H1 (cell line): ENCODE results near the gene SMU1. TPM values are rescaled to one million over a fixed set of nuclear protein-coding genes. Genes with fewer than 3 reads are reported as not detected.

ENCODE experiments used
- CTCF ChIA-PET: fragments of 300-600 bp; sonication (Branson Sonifier 250); formaldehyde crosslinking; loops from one replicate; lab custom pipeline; 2021; ENCODE audit not compliant: partially characterized antibody; lab: Charles Lee
- POLR2A ChIA-PET: fragments of 300-600 bp; sonication (Branson Sonifier 250); formaldehyde crosslinking; loops from one replicate; lab custom pipeline; 2021; ENCODE audit warnings: inconsistent platforms; ENCODE audit not compliant: partially characterized antibody; lab: Charles Lee
- DNase-seq, 2 experiments: peaks; one replicate each; pipeline versions ENCODE4 v3.0.0 to v3.0.0-alpha.2; 2010 to 2022; ENCODE audit warnings: low spot score in 2 of 2, low read depth in 1 of 2, mixed read lengths in 1 of 2
- FAIRE-seq: peaks from 2 replicates; lab custom pipeline; 2011; peaks lifted over from hg19 to GRCh38; lab: Jason Lieb, UNC
- H2AFZ ChIP-seq: 2 replicates; pipeline ENCODE4 v1.8.1; 2012; ENCODE audit warnings: low read length, inconsistent platforms
- H2AK5ac ChIP-seq: 2 replicates; pipeline ENCODE4 v1.6.1; 2013; ENCODE audit warnings: low read depth, low read length
- H2BK120ac ChIP-seq: replicated peaks from 2 replicates; pipeline ENCODE3; 2013; ENCODE audit warnings: low read depth, low read length, inconsistent platforms
- H2BK12ac ChIP-seq: 2 replicates; pipeline ENCODE4 v1.6.1; 2013; ENCODE audit warnings: low read depth, low read length
- H2BK15ac ChIP-seq: 2 replicates; pipeline ENCODE4 v1.6.1; 2013; ENCODE audit warnings: low read length
- H2BK20ac ChIP-seq: 2 replicates; pipeline ENCODE4 v1.6.1; 2013; ENCODE audit warnings: low read length
- H2BK5ac ChIP-seq: 2 replicates; pipeline ENCODE4 v1.6.1; 2013; ENCODE audit warnings: low read depth, low read length
- H3K14ac ChIP-seq: 2 replicates; pipeline ENCODE4 v1.6.1; 2013; ENCODE audit warnings: inconsistent platforms; ENCODE audit not compliant: insufficient read length
- H3K18ac ChIP-seq: 2 replicates; pipeline ENCODE4 v1.6.1; 2013; ENCODE audit warnings: low read length; ENCODE audit errors: extremely low read depth
- H3K23ac ChIP-seq: 2 replicates; pipeline ENCODE4 v1.6.1; 2013; ENCODE audit warnings: inconsistent platforms; ENCODE audit not compliant: insufficient read length
- H3K23me2 ChIP-seq: 2 replicates; pipeline ENCODE4 v1.6.1; 2013; ENCODE audit warnings: low read depth, low read length
- H3K27ac ChIP-seq: 2 replicates; pipeline ENCODE4 v1.6.1; 2011; ENCODE audit warnings: low read depth, low read length, inconsistent platforms
- H3K27me3 ChIP-seq, 4 experiments: replicated peaks in 1 of 4; 1 replicate in 1 of 4; 2 replicates in 3 of 4; pipeline versions ENCODE4 v1.6.1 to v1.8.1; 2011 to 2013; ENCODE audit warnings: low read length in 3 of 4, mild to moderate bottlenecking in 3 of 4, inconsistent platforms in 2 of 4, mixed read lengths in 2 of 4, moderate library complexity in 1 of 4; ENCODE audit not compliant: control insufficient read depth in 3 of 4, insufficient read depth in 3 of 4; ENCODE audit errors: extremely low read depth in 1 of 4
- H3K36me3 ChIP-seq, 4 experiments: 2 replicates each; pipeline versions ENCODE4 v1.6.1 to v1.8.1; 2011 to 2013; ENCODE audit warnings: mild to moderate bottlenecking in 4 of 4, low read length in 3 of 4, moderate library complexity in 2 of 4, control low read depth in 1 of 4, inconsistent platforms in 1 of 4; ENCODE audit not compliant: insufficient read depth in 4 of 4, control insufficient read depth in 2 of 4
- H3K4ac ChIP-seq: replicated peaks from 2 replicates; pipeline ENCODE3; 2013; ENCODE audit warnings: low read length, low read depth, mixed read lengths, inconsistent platforms; ENCODE audit not compliant: insufficient read length
- H3K4me1 ChIP-seq, 4 experiments: replicated peaks in 1 of 4; 1 replicate in 1 of 4; 2 replicates in 3 of 4; pipeline versions ENCODE4 v1.6.1 to v1.8.1; 2011 to 2013; ENCODE audit warnings: low read length in 3 of 4, inconsistent platforms in 2 of 4, mixed read lengths in 1 of 4; ENCODE audit not compliant: insufficient read depth in 4 of 4, control insufficient read depth in 3 of 4
- H3K4me2 ChIP-seq, 2 experiments: 2 replicates each; pipeline versions ENCODE4 v1.6.1 to v1.8.1; 2011 to 2013; ENCODE audit warnings: low read depth in 2 of 2, low read length in 2 of 2, control low read depth in 1 of 2, inconsistent platforms in 1 of 2, mild to moderate bottlenecking in 1 of 2; ENCODE audit not compliant: insufficient read depth in 1 of 2
- H3K4me3 ChIP-seq, 4 experiments: fragments of 200-600, 300-600 bp in 1 of 4; sonication (generic), shearing (Covaris generic), sonication (Bioruptor Twin) in 1 of 4; 2 replicates each; pipeline versions ENCODE4 v1.5.1 to v1.8.1; 2011 to 2016; ENCODE audit warnings: low read length in 4 of 4, low read depth in 3 of 4, control low read depth in 2 of 4, inconsistent platforms in 2 of 4, mild to moderate bottlenecking in 2 of 4, mixed read lengths in 1 of 4, moderate library complexity in 1 of 4; ENCODE audit not compliant: insufficient read depth in 2 of 4; ENCODE audit errors: extremely low read depth in 1 of 4
- H3K56ac ChIP-seq: replicated peaks from 2 replicates; pipeline ENCODE3; 2013; ENCODE audit warnings: low read depth, mild to moderate bottlenecking, mixed read lengths, low read length, inconsistent platforms; ENCODE audit not compliant: insufficient read length
- H3K79me1 ChIP-seq: 2 replicates; pipeline ENCODE4 v1.6.1; 2013; ENCODE audit warnings: low read depth, low read length, control low read depth
- H3K79me2 ChIP-seq, 2 experiments: 2 replicates each; pipeline versions ENCODE4 v1.6.1 to v1.8.1; 2012 to 2013; ENCODE audit warnings: low read length in 2 of 2, mild to moderate bottlenecking in 2 of 2, inconsistent platforms in 1 of 2; ENCODE audit not compliant: insufficient read depth in 2 of 2, control insufficient read depth in 1 of 2
- H3K9ac ChIP-seq, 4 experiments: replicated peaks in 1 of 4; 1 replicate in 1 of 4; 2 replicates in 3 of 4; pipeline versions ENCODE4 v1.6.1 to v1.8.1; 2011 to 2013; ENCODE audit warnings: low read depth in 3 of 4, low read length in 3 of 4, control low read depth in 2 of 4, mild to moderate bottlenecking in 2 of 4, moderate library complexity in 2 of 4, inconsistent platforms in 1 of 4; ENCODE audit errors: extremely low read depth in 1 of 4
- H3K9me3 ChIP-seq, 2 experiments: 2 replicates each; pipeline versions ENCODE4 v1.6.1 to v1.8.1; 2012 to 2013; ENCODE audit warnings: mild to moderate bottlenecking in 2 of 2, moderate library complexity in 2 of 2, control low read depth in 1 of 2, inconsistent platforms in 1 of 2, low read depth in 1 of 2, low read length in 1 of 2, mixed read lengths in 1 of 2; ENCODE audit not compliant: insufficient read depth in 2 of 2
- H4K20me1 ChIP-seq, 2 experiments: replicated peaks in 1 of 2; 2 replicates each; pipeline versions ENCODE3 to v1.8.1; 2011 to 2013; ENCODE audit warnings: inconsistent platforms in 2 of 2, low read length in 2 of 2, mild to moderate bottlenecking in 1 of 2; ENCODE audit not compliant: insufficient read depth in 2 of 2, control insufficient read depth in 1 of 2
- H4K5ac ChIP-seq: 2 replicates; pipeline ENCODE4 v1.6.1; 2013; ENCODE audit warnings: low read length, low read depth, mixed read lengths, inconsistent platforms; ENCODE audit not compliant: insufficient read length
- H4K8ac ChIP-seq: 2 replicates; pipeline ENCODE4 v1.8.0; 2013; ENCODE audit warnings: mild to moderate bottlenecking, moderate library complexity, low read length, inconsistent platforms; ENCODE audit not compliant: insufficient read depth; ENCODE audit errors: extremely low read depth
- H4K91ac ChIP-seq: replicated peaks from 2 replicates; pipeline ENCODE3; 2013; ENCODE audit warnings: low read length, mixed read lengths, inconsistent platforms; ENCODE audit not compliant: insufficient read length
- BACH1 ChIP-seq: IDR thresholded peaks from 2 replicates; pipeline ENCODE4 v1.6.1; 2012; ENCODE audit warnings: low read length, improper control_type of control experiment
- KDM4A ChIP-seq: IDR thresholded peaks from one replicate; pipeline ENCODE4 v1.7.1; 2012; ENCODE audit warnings: low read depth, mild to moderate bottlenecking, moderate library complexity, low read length, inconsistent platforms; ENCODE audit not compliant: severe bottlenecking
- RXRA ChIP-seq: IDR thresholded peaks from 2 replicates; pipeline ENCODE4 v1.6.1; 2011; ENCODE audit warnings: low read depth, mild to moderate bottlenecking, low read length, moderate library complexity; ENCODE audit not compliant: insufficient read depth
- TBP ChIP-seq: IDR thresholded peaks from 2 replicates; pipeline ENCODE4 v1.6.1; 2011; ENCODE audit warnings: low read depth, low read length, improper control_type of control experiment
- ZNF274 ChIP-seq: IDR thresholded peaks from 2 replicates; pipeline ENCODE4 v1.7.0; 2012; ENCODE audit warnings: low read length, borderline replicate concordance; ENCODE audit errors: extremely low read depth
- WGBS, 2 experiments: shearing (Covaris generic) in 1 of 2; methylation state at CpG; one replicate each; pipeline versions ENCODE4 v1.1.6 to v1.1.7; 2013 to 2015; ENCODE audit warnings: low lambda C conversion rate in 2 of 2, mixed read lengths in 2 of 2, inconsistent platforms in 1 of 2, low coverage in 1 of 2, missing lambda C conversion rate in 1 of 2; ENCODE audit not compliant: insufficient replicate concordance in 2 of 2, insufficient coverage in 1 of 2, insufficient read length in 1 of 2; ENCODE audit errors: extremely low coverage in 1 of 2, missing lambda C conversion rate in 1 of 2; 5-methylcytosine and 5-hydroxymethylcytosine counted together
- polyA plus RNA-seq, 7 experiments: library from polyadenylated mRNA; depleted of rRNA in 3 of 7; stranded (reverse) in 5 of 7; unstranded in 2 of 7; fragments of >200 nt in 5 of 7; fragments of 200-250 nt in 2 of 7; gene quantifications; 1 replicate in 5 of 7; 2 replicates in 1 of 7; 4 replicates in 1 of 7; pipeline versions ENCODE4 v1.2.1 to v1.2.3, GENCODE V29; 2011 to 2013; ENCODE audit warnings: missing spikeins in 2 of 7, mixed read lengths in 2 of 7
- total RNA-seq: library from RNA; stranded (reverse); fragmentation: NEBNext Ultra II Directional; extraction: Animal tissue kit (Norgen Biotek cat#: 25700); gene quantifications from 2 replicates; pipeline ENCODE4 v1.2.1, GENCODE V29; 2021

The SMU1 gene
- total and polyA plus RNA-seq, 2 of the 8 experiments (the other 6 are each of a cell fraction or from before 2014, with no cell fraction given), result 8.4 to 26.0 TPM

- DNase-seq (no peak), FAIRE-seq (no peak)
- TF ChIP-seq RXRA (no peak), ZNF274 (no peak), KDM4A (no peak), TBP (no peak), BACH1 (no peak)
Observed at GRCh38 chr9:33116860-33117259, 40.4 kb upstream of the SMU1 start.

More at GRCh38 chr9:33116860-33117259, 40.4 kb upstream of the SMU1 start:
- H4K20me1 ChIP-seq, result no peaks in the 10 kb centered on the region
- H3K27me3 ChIP-seq, result no peaks in the 10 kb centered on the region
- no peak overlapping the region for H2AFZ ChIP-seq
- H2BK120ac ChIP-seq, result no peak overlapping the region
- H2BK12ac ChIP-seq, result no peak overlapping the region
- H3K9me3 ChIP-seq, result no peaks in the 10 kb centered on the region
- ChIA-PET POLR2A (no interaction called here), CTCF (interaction anchor here (1.8 kb wide), 1 partner anchor 8 kb away, joined by 5 read pairs; no protein-coding TSS in a partner anchor)
- H3K27ac ChIP-seq, result no peak overlapping the region
- no peak overlapping the region for H3K9ac ChIP-seq
- no peak overlapping the region for H3K18ac ChIP-seq
- H3K4ac ChIP-seq, result no peak overlapping the region
- H4K8ac ChIP-seq, result no peak overlapping the region
- no peak overlapping the region for H2AK5ac ChIP-seq
- H3K4me3 ChIP-seq, result no peak overlapping the region
- no peak overlapping the region for H2BK20ac ChIP-seq
- no peak overlapping the region for H3K23ac ChIP-seq
- no peak overlapping the region for H4K91ac ChIP-seq
- peaks cover 0 to 3% (median 0%) of the 10 kb centered on the region in 4 experiments; a peak in 3 of 7 replicates for H3K4me1 ChIP-seq
- no peaks in the 10 kb centered on the region for H3K79me2 ChIP-seq
- H4K5ac ChIP-seq, result no peak overlapping the region
- H2BK15ac ChIP-seq, result no peak overlapping the region
- no peaks in the 10 kb centered on the region; the same call in 1 of the 2 replicates for H3K79me1 ChIP-seq
- 96% methylated on average over 2 of the region's 2 CpGs; no CpG with 5 or more reads in 1 of the 2 experiments for WGBS, 2 experiments
- H3K4me2 ChIP-seq, result no peak overlapping the region
- H2BK5ac ChIP-seq, result no peak overlapping the region
- no peak overlapping the region for H3K14ac ChIP-seq
- no peaks in the 10 kb centered on the region for H3K36me3 ChIP-seq
- no peak overlapping the region for H3K56ac ChIP-seq
- no peaks in the 10 kb centered on the region for H3K23me2 ChIP-seq
